ENCODE data around the gene TM9SF3.

DNA sequence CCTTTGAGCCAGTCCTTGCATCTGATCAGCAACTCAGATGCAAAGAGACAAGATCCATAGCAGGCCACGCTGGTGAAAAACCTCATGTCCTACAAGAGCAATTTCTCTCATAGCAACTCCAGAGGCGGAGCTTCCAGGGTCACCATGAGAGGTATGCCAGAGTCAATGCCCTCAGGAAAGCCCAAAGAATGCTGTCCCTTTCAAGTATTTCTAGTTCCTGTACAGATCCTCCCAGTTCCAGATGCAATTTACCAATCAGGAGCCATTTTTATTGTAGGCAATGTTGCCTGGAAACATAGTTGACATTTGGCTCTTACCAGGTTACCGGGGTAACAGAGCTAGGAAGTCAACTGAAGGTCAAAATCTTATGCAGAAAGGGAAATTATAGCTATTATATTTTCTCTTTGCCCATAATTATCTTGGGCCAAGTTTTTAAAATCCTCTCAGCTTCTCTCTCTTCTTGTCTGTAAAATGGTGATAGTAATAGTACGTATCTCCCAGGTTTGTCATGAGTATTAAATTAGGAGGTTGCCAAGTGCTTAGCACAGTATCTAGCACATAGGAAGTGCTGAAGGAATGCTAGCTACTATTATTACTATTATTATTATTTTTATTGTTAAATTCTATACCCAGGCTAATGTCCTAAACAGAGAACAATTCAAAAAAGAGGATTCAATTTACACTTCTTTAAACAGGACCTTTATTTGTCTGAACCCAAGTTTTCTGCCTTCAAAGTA lies 46.3 kb upstream of the TM9SF3 start:
- TF ChIP-seq, protein P1, sequence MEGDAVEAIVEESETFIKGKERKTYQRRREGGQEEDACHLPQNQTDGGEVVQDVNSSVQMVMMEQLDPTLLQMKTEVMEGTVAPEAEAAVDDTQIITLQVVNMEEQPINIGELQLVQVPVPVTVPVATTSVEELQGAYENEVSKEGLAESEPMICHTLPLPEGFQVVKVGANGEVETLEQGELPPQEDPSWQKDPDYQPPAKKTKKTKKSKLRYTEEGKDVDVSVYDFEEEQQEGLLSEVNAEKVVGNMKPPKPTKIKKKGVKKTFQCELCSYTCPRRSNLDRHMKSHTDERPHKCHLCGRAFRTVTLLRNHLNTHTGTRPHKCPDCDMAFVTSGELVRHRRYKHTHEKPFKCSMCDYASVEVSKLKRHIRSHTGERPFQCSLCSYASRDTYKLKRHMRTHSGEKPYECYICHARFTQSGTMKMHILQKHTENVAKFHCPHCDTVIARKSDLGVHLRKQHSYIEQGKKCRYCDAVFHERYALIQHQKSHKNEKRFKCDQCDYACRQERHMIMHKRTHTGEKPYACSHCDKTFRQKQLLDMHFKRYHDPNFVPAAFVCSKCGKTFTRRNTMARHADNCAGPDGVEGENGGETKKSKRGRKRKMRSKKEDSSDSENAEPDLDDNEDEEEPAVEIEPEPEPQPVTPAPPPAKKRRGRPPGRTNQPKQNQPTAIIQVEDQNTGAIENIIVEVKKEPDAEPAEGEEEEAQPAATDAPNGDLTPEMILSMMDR (conservative IDR thresholded peaks at IDR 0.05), result no peak
- TF ChIP-seq EZH2 (IDR thresholded peaks at IDR 0.05; ENCODE audit: low read depth), result no peak
